H1 (cell line): ENCODE results near the gene SMS. TPM values are rescaled to one million over a fixed set of nuclear protein-coding genes. Genes with fewer than 3 reads are reported as not detected.

Experiments
- CTBP2 ChIP-seq: IDR thresholded peaks from 2 replicates; pipeline ENCODE4 v1.7.0; 2011; ENCODE audit warnings: borderline replicate concordance, mild to moderate bottlenecking, moderate library complexity, mixed read lengths, low read length; ENCODE audit not compliant: insufficient read depth, insufficient read length
- E2F6 ChIP-seq: IDR thresholded peaks from 2 replicates; pipeline ENCODE4 v1.6.1; 2012; ENCODE audit warnings: inconsistent platforms
- PHF8 ChIP-seq: fragments of 200-600 bp; sonication (generic); conservative IDR thresholded peaks from 2 replicates; pipeline ENCODE4 v1.7.1; 2012; ENCODE audit warnings: low read depth, mild to moderate bottlenecking, inconsistent platforms, low read length, moderate library complexity
- RNF2 ChIP-seq: fragments of 200-900, 300-1000 bp; sonication (generic); IDR thresholded peaks from 2 replicates; pipeline ENCODE4 v1.7.1; 2016; ENCODE audit warnings: borderline replicate concordance, low read depth, mild to moderate bottlenecking, antibody characterized with exemption, low read length; ENCODE audit not compliant: poor library complexity, severe bottlenecking; ENCODE audit errors: missing control alignments
- polyA plus RNA-seq, 7 experiments: library from polyadenylated mRNA; depleted of rRNA in 3 of 7; stranded (reverse) in 5 of 7; unstranded in 2 of 7; fragments of >200 nt in 5 of 7; fragments of 200-250 nt in 2 of 7; gene quantifications; 1 replicate in 5 of 7; 2 replicates in 1 of 7; 4 replicates in 1 of 7; pipeline versions ENCODE4 v1.2.1 to v1.2.3, GENCODE V29; 2011 to 2013; ENCODE audit warnings: missing spikeins in 2 of 7, mixed read lengths in 2 of 7
- total RNA-seq: library from RNA; stranded (reverse); fragmentation: NEBNext Ultra II Directional; extraction: Animal tissue kit (Norgen Biotek cat#: 25700); gene quantifications from 2 replicates; pipeline ENCODE4 v1.2.1, GENCODE V29; 2021

The SMS gene
- total and polyA plus RNA-seq, 2 of the 8 experiments (the other 6 are each of a cell fraction or from before 2014, with no cell fraction given), result 66.3 to 256 TPM

DNA sequence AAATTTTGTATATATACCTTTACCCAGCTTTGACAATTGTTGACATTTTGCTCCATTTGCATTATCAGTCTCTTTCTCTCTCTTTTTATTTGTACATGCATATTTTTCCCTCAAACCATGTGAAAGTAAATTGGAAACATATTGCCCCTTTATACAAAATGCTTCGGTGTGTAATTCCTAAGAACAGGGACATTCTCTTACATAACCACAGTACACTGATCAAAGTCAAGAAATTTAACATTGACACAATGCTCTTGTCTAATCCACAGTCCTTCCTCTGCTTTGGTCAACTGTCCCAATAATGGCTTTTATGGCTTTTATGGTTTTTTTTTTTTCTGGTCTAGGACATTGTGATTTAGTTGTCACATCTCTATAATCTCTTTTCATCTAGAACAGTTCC lies 9.5 kb upstream of the SMS start (continued):
- TF ChIP-seq PHF8, result no peak
- TF ChIP-seq E2F6, result no peak
- no peak for TF ChIP-seq RNF2
- TF ChIP-seq CTBP2, result no peak
